Measurements from ENCODE around the gene VIM.

VIM gene

DNA sequence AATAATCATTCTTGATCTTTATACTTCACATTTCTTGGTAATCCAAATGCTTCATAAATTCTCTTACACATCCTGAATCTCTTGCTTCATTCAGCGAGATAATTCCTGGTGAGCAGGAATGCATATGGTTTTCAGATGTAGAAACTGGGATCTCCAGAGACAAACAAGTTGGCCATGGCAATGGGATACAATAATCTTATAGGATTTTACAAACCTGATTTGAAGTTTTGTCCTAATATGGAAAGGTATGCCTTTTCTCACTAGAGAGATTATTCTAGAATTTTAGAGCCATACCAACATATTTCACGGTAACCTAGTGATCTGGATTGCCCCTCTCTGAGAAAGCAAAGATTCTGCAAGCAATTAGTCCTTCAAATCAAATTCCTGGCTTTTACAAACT lies 13.5 kb upstream of the VIM start:
- Histone ChIP-seq H3K27ac (ENCODE audit: extremely low read depth, low read depth, low read length) (no peak overlapping the region), H3K36me3 (ENCODE audit: control insufficient read depth in 2 of 2, insufficient read depth in 1 of 2, low read length in 2 of 2) (no peaks in the 10 kb centered on the region), H3K4me1 (ENCODE audit: control insufficient read depth, insufficient read depth, low read length) (no peaks in the 10 kb centered on the region; the same call in 1 of the 2 replicates), H3K9me3 (ENCODE audit: control insufficient read depth, insufficient read depth, low read depth, low read length) (no peaks in the 10 kb centered on the region), H3K4me3 (ENCODE audit: low read depth, low read length) (no peak overlapping the region)
- TF ChIP-seq, protein P1, sequence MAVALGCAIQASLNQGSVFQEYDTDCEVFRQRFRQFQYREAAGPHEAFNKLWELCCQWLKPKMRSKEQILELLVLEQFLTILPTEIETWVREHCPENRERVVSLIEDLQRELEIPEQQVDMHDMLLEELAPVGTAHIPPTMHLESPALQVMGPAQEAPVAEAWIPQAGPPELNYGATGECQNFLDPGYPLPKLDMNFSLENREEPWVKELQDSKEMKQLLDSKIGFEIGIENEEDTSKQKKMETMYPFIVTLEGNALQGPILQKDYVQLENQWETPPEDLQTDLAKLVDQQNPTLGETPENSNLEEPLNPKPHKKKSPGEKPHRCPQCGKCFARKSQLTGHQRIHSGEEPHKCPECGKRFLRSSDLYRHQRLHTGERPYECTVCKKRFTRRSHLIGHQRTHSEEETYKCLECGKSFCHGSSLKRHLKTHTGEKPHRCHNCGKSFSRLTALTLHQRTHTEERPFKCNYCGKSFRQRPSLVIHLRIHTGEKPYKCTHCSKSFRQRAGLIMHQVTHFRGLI (tag by site-specific recombination; IDR thresholded peaks at IDR 0.05), result no peak
- no peak for TF ChIP-seq IKZF3 (tag by site-specific recombination; IDR thresholded peaks at IDR 0.05)
- TF ChIP-seq ZBTB21 (tag by site-specific recombination; IDR thresholded peaks at IDR 0.05), result no peak
- TF ChIP-seq ZNF146 (tag by site-specific recombination; IDR thresholded peaks at IDR 0.05), result no peak
- TF ChIP-seq SP2 (tag by site-specific recombination; IDR thresholded peaks at IDR 0.05), result no peak
- TF ChIP-seq, protein P2, sequence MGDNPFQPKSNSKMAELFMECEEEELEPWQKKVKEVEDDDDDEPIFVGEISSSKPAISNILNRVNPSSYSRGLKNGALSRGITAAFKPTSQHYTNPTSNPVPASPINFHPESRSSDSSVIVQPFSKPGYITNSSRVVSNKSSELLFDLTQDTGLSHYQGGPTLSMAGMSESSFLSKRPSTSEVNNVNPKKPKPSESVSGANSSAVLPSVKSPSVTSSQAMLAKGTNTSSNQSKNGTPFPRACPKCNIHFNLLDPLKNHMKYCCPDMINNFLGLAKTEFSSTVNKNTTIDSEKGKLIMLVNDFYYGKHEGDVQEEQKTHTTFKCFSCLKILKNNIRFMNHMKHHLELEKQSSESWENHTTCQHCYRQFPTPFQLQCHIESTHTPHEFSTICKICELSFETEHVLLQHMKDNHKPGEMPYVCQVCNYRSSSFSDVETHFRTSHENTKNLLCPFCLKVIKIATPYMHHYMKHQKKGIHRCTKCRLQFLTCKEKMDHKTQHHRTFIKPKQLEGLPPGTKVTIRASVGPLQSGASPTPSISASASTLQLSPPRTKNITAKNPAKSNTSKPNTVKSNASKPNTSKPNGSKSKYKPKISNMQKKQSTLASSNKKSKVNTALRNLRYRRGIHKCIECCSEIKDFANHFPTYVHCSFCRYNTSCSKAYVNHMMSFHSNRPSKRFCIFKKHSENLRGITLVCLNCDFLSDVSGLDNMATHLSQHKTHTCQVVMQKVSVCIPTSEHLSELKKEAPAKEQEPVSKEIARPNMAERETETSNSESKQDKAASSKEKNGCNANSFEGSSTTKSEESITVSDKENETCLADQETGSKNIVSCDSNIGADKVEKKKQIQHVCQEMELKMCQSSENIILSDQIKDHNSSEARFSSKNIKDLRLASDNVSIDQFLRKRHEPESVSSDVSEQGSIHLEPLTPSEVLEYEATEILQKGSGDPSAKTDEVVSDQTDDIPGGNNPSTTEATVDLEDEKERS (tag by site-specific recombination; IDR thresholded peaks at IDR 0.05), result no peak
- TF ChIP-seq, protein P3, sequence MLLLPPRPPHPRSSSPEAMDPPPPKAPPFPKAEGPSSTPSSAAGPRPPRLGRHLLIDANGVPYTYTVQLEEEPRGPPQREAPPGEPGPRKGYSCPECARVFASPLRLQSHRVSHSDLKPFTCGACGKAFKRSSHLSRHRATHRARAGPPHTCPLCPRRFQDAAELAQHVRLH (tag by site-specific recombination; IDR thresholded peaks at IDR 0.05), result no peak
- no peak for TF ChIP-seq ZNF114 (tag by site-specific recombination; IDR thresholded peaks at IDR 0.05)
- no peak for TF ChIP-seq ZIC2 (tag by site-specific recombination; IDR thresholded peaks at IDR 0.05)
- no peak for TF ChIP-seq YY1 (tag by site-specific recombination; IDR thresholded peaks at IDR 0.05)
- TF ChIP-seq KLF8 (tag by site-specific recombination; IDR thresholded peaks at IDR 0.05), result no peak
- CTCF ChIA-PET, result interaction anchor here (1.0 to 1.4 kb wide), 2 partner anchors 92 to 256 kb away, joined by 3 to 4 read pairs; no protein-coding TSS in a partner anchor
- POLR2A ChIA-PET, result interaction anchor here (0.8 to 5.0 kb wide), 2 partner anchors 13 to 15 kb away, joined by 5 to 34 read pairs; partner anchors contain the start of genes TRDMT1 and VIM

DNA sequence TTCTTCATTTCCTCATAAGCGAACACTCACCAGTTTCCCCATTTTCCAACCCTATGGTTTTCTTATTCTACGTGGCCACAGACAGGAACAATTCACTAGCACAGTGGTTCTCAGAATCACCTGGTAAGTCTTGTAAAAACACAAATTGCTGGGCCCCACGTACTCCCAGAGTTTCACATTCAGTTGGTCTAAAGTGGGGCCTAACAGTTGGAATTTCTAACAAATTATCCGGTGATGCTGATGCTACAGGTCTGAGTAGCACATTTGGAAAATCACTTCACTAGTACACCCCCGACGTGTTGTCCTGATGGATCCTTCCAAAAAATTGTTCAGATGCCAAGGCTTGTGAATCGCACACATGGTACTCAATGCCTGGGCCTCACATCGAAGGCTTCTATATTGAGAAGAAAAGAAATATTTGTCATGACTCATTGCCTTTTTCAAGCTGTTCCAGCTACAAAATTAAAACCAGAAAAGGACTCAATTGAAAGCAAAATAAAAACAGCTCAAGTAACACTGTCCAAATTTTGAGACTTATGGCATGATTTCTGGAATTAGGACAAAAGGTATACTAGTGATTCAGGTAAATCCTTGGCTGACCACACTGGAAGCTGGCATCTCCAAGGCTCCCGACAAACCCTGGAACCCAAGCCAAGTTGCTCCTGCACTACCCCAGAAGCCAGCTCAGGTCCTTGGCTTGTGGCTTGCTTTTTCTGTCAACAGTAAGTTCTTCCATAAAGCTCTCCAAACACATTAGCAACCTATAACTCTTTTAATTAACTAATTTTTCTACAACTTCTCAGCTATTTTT lies 12.9 kb upstream of the VIM start:
- ChIA-PET POLR2A (interaction anchor here (2.4 kb wide), 1 partner anchor 14 kb away, joined by 17 read pairs; no protein-coding TSS in a partner anchor), CTCF (interaction anchor here (0.6 to 1.2 kb wide), 3 partner anchors 12 to 256 kb away, joined by 3 to 7 read pairs (median 4); no protein-coding TSS in a partner anchor)
- Histone ChIP-seq H3K36me3 (ENCODE audit: control insufficient read depth in 2 of 2, insufficient read depth in 1 of 2, low read length in 2 of 2) (no peaks in the 10 kb centered on the region), H3K4me1 (ENCODE audit: control insufficient read depth, insufficient read depth, low read length) (peaks cover under 1% of the 10 kb centered on the region; the same call in 1 of the 2 replicates), H3K4me3 (ENCODE audit: low read depth, low read length) (no peak overlapping the region), H3K9me3 (ENCODE audit: control insufficient read depth, insufficient read depth, low read depth, low read length) (no peaks in the 10 kb centered on the region), H3K27ac (ENCODE audit: extremely low read depth, low read depth, low read length) (peak overlapping the region; percentile 13; the same call in 1 of the 2 replicates)
- no peak for TF ChIP-seq YY2 (tag by site-specific recombination; IDR thresholded peaks at IDR 0.05)
- TF ChIP-seq ZNF394 (tag by site-specific recombination; IDR thresholded peaks at IDR 0.05; ENCODE audit: borderline replicate concordance), result 0 out of 2 replicates have a peak, but pooled peaks have one; percentile 14
- TF ChIP-seq, protein P4, sequence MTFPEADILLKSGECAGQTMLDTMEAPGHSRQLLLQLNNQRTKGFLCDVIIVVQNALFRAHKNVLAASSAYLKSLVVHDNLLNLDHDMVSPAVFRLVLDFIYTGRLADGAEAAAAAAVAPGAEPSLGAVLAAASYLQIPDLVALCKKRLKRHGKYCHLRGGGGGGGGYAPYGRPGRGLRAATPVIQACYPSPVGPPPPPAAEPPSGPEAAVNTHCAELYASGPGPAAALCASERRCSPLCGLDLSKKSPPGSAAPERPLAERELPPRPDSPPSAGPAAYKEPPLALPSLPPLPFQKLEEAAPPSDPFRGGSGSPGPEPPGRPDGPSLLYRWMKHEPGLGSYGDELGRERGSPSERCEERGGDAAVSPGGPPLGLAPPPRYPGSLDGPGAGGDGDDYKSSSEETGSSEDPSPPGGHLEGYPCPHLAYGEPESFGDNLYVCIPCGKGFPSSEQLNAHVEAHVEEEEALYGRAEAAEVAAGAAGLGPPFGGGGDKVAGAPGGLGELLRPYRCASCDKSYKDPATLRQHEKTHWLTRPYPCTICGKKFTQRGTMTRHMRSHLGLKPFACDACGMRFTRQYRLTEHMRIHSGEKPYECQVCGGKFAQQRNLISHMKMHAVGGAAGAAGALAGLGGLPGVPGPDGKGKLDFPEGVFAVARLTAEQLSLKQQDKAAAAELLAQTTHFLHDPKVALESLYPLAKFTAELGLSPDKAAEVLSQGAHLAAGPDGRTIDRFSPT (tag by site-specific recombination; IDR thresholded peaks at IDR 0.05), result no peak
- TF ChIP-seq MZF1 (tag by site-specific recombination; IDR thresholded peaks at IDR 0.05; ENCODE audit: borderline replicate concordance), result no peak
- TF ChIP-seq, protein P5, sequence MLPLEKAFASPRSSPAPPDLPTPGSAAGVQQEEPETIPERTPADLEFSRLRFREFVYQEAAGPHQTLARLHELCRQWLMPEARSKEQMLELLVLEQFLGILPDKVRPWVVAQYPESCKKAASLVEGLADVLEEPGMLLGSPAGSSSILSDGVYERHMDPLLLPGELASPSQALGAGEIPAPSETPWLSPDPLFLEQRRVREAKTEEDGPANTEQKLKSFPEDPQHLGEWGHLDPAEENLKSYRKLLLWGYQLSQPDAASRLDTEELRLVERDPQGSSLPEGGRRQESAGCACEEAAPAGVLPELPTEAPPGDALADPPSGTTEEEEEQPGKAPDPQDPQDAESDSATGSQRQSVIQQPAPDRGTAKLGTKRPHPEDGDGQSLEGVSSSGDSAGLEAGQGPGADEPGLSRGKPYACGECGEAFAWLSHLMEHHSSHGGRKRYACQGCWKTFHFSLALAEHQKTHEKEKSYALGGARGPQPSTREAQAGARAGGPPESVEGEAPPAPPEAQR (tag by site-specific recombination; IDR thresholded peaks at IDR 0.05), result no peak
- peak; percentile 4 for TF ChIP-seq SETDB1 (IDR thresholded peaks at IDR 0.05; ENCODE audit: insufficient read length, low read length)
- TF ChIP-seq, protein P6, sequence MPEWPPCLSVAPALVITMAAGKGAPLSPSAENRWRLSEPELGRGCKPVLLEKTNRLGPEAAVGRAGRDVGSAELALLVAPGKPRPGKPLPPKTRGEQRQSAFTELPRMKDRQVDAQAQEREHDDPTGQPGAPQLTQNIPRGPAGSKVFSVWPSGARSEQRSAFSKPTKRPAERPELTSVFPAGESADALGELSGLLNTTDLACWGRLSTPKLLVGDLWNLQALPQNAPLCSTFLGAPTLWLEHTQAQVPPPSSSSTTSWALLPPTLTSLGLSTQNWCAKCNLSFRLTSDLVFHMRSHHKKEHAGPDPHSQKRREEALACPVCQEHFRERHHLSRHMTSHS (tag by site-specific recombination; IDR thresholded peaks at IDR 0.05), result no peak
- TF ChIP-seq ZNF843 (tag by site-specific recombination; IDR thresholded peaks at IDR 0.05), result no peak
- TF ChIP-seq, protein P7, sequence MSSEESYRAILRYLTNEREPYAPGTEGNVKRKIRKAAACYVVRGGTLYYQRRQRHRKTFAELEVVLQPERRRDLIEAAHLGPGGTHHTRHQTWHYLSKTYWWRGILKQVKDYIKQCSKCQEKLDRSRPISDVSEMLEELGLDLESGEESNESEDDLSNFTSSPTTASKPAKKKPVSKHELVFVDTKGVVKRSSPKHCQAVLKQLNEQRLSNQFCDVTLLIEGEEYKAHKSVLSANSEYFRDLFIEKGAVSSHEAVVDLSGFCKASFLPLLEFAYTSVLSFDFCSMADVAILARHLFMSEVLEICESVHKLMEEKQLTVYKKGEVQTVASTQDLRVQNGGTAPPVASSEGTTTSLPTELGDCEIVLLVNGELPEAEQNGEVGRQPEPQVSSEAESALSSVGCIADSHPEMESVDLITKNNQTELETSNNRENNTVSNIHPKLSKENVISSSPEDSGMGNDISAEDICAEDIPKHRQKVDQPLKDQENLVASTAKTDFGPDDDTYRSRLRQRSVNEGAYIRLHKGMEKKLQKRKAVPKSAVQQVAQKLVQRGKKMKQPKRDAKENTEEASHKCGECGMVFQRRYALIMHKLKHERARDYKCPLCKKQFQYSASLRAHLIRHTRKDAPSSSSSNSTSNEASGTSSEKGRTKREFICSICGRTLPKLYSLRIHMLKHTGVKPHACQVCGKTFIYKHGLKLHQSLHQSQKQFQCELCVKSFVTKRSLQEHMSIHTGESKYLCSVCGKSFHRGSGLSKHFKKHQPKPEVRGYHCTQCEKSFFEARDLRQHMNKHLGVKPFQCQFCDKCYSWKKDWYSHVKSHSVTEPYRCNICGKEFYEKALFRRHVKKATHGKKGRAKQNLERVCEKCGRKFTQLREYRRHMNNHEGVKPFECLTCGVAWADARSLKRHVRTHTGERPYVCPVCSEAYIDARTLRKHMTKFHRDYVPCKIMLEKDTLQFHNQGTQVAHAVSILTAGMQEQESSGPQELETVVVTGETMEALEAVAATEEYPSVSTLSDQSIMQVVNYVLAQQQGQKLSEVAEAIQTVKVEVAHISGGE (tag by site-specific recombination; conservative IDR thresholded peaks at IDR 0.05; ENCODE audit: low read depth), result no peak

Data from HEK293 (cell line).